Left cardiac atrium (tissue), 4 donors: ENCODE measurements around the gene ARL2. TPM values are rescaled to one million over a fixed set of nuclear protein-coding genes. Genes with fewer than 3 reads are reported as not detected.
"Not testable (repeated sequence)": the region's sequence is repeated elsewhere in the genome, so short reads cannot be mapped to it uniquely, and the experiment has no call there.

Source experiments
- ATAC-seq, 2 donors: fragments of 200-7000 bp; cut with Tn5 transposase; one replicate each; pipeline ENCODE4 v1.9.1; 2020; ENCODE audit warnings: mild to moderate bottlenecking in 2 of 2, moderate library complexity in 2 of 2
- DNase-seq: peaks from one replicate; pipeline ENCODE4 v3.0.0-alpha.2; 2020
- intact Hi-C, 2 donors: fragments of 100-400 bp; cut with DNase I; formaldehyde crosslinking; loops; one replicate each; pipeline versions ENCODE4 v1.14.1 to v1.15.1; 2022 to 2023
- total RNA-seq, 2 donors: library from RNA; stranded (reverse); fragmentation: NEBNext Ultra II Directional; extraction: Animal tissue kit (Norgen Biotek cat#: 25700); gene quantifications; one replicate each; pipeline ENCODE4 v1.2.1, GENCODE V29; 2021
- donor health status: DM: no; HTN: yes; CAD: no.
- donor health status: DM: no; HTN: yes; CAD: no; lungs with severe emphysema.
- donor health status: DM: yes; HTN: yes; CAD: no.
- donor health status: Dilated cardiomyopathy.

The ARL2 gene
- total RNA-seq, 2 donors from 2014 or later = 110 to 116 TPM

- ATAC-seq (no peak), DNase-seq (no peak)
- intact Hi-C loops = loop anchor here in 1 of 2 donors (10.0 kb wide), 1 partner anchor 68 kb away; the partner anchor contains the start of gene GPHA2
These were observed 11.3 kb upstream of the ARL2 start for GRCh38 chr11:65002706-65003105.

GRCh38 chr11:65003282-65003681 is 10.7 kb upstream of the ARL2 start:
- DNase-seq = no peak
- intact Hi-C loops = loop anchor here in 1 of 2 donors (10.0 kb wide), 1 partner anchor 68 kb away; the partner anchor contains the start of gene GPHA2
- ATAC-seq = no peak

GRCh38 chr11:65003968-65004367 is 10.0 kb upstream of the ARL2 start:
- not testable (repeated sequence) for DNase-seq, ATAC-seq
- intact Hi-C loops = loop anchor here in 1 of 2 donors (10.0 kb wide), 1 partner anchor 69 kb away; the partner anchor contains the start of gene GPHA2

- no peak for DNase-seq
- intact Hi-C loops = loop anchor here in 1 of 2 donors (10.0 kb wide), 1 partner anchor 73 kb away; the partner anchor contains the start of gene GPHA2
- no peak for ATAC-seq
These were observed 5.9 kb upstream of the ARL2 start for GRCh38 chr11:65008016-65008415.

- no peak for DNase-seq
- intact Hi-C loops = loop anchor here in 1 of 2 donors (10.0 kb wide), 1 partner anchor 74 kb away; the partner anchor contains the start of gene GPHA2
- no peak for ATAC-seq
These were observed 5.1 kb upstream of the ARL2 start for GRCh38 chr11:65008873-65009272.

- intact Hi-C loops = loop anchor here in 1 of 2 donors (5.0 kb wide), 1 partner anchor 104 kb away; the partner anchor contains the start of gene ZNHIT2
- peak; percentile 92 to 93 for ATAC-seq
These were observed 651 bp upstream of the ARL2 start for GRCh38 chr11:65013130-65013887.

GRCh38 chr11:65014726-65015227 is 817 bp downstream of the ARL2 start:
- DNase-seq (no peak), ATAC-seq (peak in 1 of 2 donors; percentile 21)
- intact Hi-C loops = loop anchor here in 1 of 2 donors (5.0 kb wide), 1 partner anchor 103 kb away; the partner anchor contains the start of gene ZNHIT2

More at GRCh38 chr11:65013130-65013887, 651 bp upstream of the ARL2 start:
- DNase-seq = peak; percentile 94

GRCh38 chr11:65016705-65017104 is 2.7 kb downstream of the ARL2 start:
- intact Hi-C loops = no loop called here
- DNase-seq = no peak
- no peak for ATAC-seq

GRCh38 chr11:65017937-65018336 is 4.0 kb downstream of the ARL2 start:
- DNase-seq = no peak
- ATAC-seq = no peak
- intact Hi-C loops = no loop called here

GRCh38 chr11:65019824-65020223 is 5.9 kb downstream of the ARL2 start:
- ATAC-seq (peak in 1 of 2 donors; percentile 45), DNase-seq (no peak)
- intact Hi-C loops = no loop called here

- ATAC-seq (no peak), DNase-seq (no peak)
- intact Hi-C loops = no loop called here
These were observed 7.0 kb downstream of the ARL2 start for GRCh38 chr11:65021003-65021402.

GRCh38 chr11:65021509-65021908 is 7.5 kb downstream of the ARL2 start:
- ATAC-seq = no peak
- intact Hi-C loops = no loop called here
- no peak for DNase-seq

GRCh38 chr11:65023502-65023901 is 9.5 kb downstream of the ARL2 start:
- DNase-seq, ATAC-seq, intact Hi-C loops: not testable (repeated sequence)

- DNase-seq (no peak), ATAC-seq (no peak)
- intact Hi-C loops = no loop called here
These were observed 12.8 kb downstream of the ARL2 start for GRCh38 chr11:65026810-65027209.

GRCh38 chr11:65027213-65028067 is 13.5 kb downstream of the ARL2 start, which contains the start of gene SNX15:
Gene SNX15 (plus strand): TSS chr11:65027439. CDS start chr11:65027538, 99 bp downstream.
- ATAC-seq (peak; percentile 98 to 99), DNase-seq (peak; percentile 93)
- intact Hi-C loops = no loop called here

- DNase-seq = no peak
- intact Hi-C loops = no loop called here
- no peak for ATAC-seq
These were observed 18.3 kb downstream of the ARL2 start for GRCh38 chr11:65032216-65032615.

- DNase-seq = no peak
- no peak for ATAC-seq
- intact Hi-C loops = no loop called here
These were observed 20.5 kb downstream of the ARL2 start for GRCh38 chr11:65034423-65034822.

- no peak for DNase-seq
- ATAC-seq = no peak
- intact Hi-C loops = no loop called here
These were observed 21.6 kb downstream of the ARL2 start for GRCh38 chr11:65035579-65035978.

- intact Hi-C loops = no loop called here
- DNase-seq (peak; percentile 56), ATAC-seq (no peak)
These were observed 23.0 kb downstream of the ARL2 start for GRCh38 chr11:65036931-65037330.
